ENCODE measurements around the gene PLEKHG3. TPM values are rescaled to one million over a fixed set of nuclear protein-coding genes. Genes with fewer than 3 reads are reported as not detected.

Gene PLEKHG3
- total RNA-seq, 6 experiments from 2014 or later, result 6.0 to 11.7 (median 9.2) TPM

DNA sequence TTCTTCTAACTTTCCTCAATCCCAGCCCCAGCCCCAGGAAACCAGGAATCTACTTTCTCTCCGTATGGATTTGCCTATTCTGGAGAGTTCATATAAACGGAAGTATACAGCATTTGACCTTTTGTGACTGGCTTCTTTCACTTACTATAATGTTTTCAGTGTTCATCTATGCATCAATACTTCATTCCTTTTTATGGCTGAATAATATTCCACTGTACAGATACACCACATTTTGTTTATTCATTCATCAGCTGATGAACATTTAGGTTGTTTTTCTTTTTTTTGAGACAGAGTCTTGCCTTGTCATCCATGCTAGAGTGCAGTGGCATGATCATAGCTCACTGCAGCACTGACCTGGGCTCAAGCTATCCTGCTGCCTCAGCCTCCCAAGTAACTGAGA lies 3.9 kb upstream of the PLEKHG3 start:
- Mint-ChIP-seq H3K36me3 (ENCODE audit: low read depth) (no peaks in the 10 kb centered on the region), H3K9me3 (no peaks in the 10 kb centered on the region), H3K27ac (no peak overlapping the region), H3K4me1 (ENCODE audit: low read depth) (peaks cover 7% of the 10 kb centered on the region), H3K27me3 (ENCODE audit: insufficient read depth) (peaks cover 33% of the 10 kb centered on the region), H3K4me3 (no peak overlapping the region)
- DNase-seq, result no peak
- TF ChIP-seq CTCF (IDR thresholded peaks at IDR 0.05), result no peak

DNA sequence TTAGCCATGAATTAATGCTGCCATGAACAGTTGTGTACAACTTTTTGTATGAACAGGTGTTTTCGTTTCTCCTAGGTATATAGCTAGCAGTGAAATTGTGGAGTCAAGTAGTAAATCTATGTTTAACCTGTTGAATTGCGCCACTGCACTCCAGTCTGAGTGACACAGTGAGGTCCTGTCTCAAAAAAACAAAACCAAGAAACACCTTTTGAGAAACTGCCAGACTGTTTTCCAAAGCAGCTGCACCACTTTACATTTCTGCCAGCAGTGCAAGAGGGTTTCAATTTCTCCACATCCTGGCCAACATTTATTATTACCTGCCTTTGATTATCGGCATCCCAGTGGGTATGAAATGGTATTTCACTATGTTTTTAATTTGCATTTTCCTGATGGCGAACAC lies 3.3 kb upstream of the PLEKHG3 start:
- Mint-ChIP-seq H3K4me1 (ENCODE audit: low read depth) (peaks cover 13% of the 10 kb centered on the region), H3K36me3 (ENCODE audit: low read depth) (no peaks in the 10 kb centered on the region), H3K9me3 (no peaks in the 10 kb centered on the region), H3K27me3 (ENCODE audit: insufficient read depth) (peaks cover 33% of the 10 kb centered on the region), H3K4me3 (no peak overlapping the region), H3K27ac (no peak overlapping the region)
- TF ChIP-seq CTCF (IDR thresholded peaks at IDR 0.05), result no peak
- no peak for DNase-seq

DNA sequence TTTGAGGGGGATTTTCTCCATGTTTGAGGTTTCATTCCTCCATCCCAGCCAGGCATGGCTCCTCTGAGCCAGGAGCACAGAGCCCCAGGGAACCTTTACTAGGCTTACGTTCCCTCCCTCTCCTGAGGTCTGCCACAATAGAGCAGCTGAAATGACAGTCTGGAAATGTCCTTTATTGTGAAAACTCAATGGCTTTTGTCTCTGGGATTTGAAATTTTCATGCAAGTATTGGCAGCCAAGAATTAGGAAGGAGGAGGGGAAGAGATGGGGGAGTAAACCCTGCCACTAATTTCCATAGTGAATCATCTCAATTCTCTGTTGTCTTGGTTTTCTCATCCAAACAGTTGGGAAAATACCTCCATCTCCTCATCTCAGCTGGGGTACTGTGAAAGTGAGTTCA lies 2.6 kb upstream of the PLEKHG3 start:
- no peak overlapping the region for H3K27ac Mint-ChIP-seq
- no peak for TF ChIP-seq CTCF (IDR thresholded peaks at IDR 0.05)
- peaks cover 17% of the 10 kb centered on the region for H3K4me1 Mint-ChIP-seq (ENCODE audit: low read depth)

DNA sequence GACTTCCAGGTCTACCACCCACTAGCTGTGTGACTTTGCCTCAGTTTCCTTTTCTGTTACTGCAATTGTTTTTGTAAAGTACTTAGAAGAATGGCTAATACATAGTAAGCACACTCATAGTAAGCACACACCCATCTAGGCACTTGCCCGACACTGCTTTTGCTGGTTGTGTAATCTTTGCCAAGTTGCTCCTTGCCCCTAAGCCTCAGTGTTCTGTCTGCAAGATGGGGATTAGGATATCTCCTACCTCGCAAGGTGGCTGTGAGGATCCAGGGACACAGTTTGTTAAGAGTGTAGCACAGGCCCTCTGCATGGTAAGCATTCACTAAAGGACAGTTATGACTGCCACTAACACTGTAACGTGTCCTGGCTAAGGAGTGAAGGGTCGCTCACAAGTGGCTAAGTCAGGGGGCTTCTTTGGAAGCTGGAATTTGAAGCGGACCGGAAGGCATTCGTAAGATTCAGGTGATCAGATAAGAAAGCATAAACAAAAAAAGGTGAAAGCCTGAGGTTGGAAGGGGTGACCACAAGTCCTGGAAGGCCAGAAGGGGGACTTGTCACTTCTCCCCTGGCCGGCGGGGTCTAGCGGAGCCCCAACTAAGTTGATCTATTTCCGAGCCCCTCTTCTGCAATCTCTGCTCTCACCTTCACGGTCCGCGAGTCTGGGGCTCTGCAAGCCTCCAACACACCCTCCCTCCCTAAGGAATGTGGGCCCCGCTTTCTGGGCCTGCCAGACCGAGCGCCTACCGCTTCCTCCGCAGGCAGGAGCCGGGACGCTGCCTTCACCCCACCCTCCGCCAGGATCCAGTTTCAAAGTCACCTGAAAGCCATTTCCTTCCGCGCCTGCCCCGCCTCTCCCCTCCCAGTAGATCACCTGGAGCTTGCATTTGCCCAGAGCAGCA lies 1.5 kb upstream of the PLEKHG3 start:
- TF ChIP-seq CTCF (IDR thresholded peaks at IDR 0.05), result no peak
- Mint-ChIP-seq H3K4me1 (ENCODE audit: low read depth) (peaks cover 26% of the 10 kb centered on the region), H3K27me3 (ENCODE audit: insufficient read depth) (peaks cover 27% of the 10 kb centered on the region), H3K9me3 (no peaks in the 10 kb centered on the region), H3K4me3 (no peak overlapping the region), H3K27ac (no peak overlapping the region), H3K36me3 (ENCODE audit: low read depth) (no peaks in the 10 kb centered on the region)
- DNase-seq, result no peak

More for the DNA sequence above, 2.6 kb upstream of the PLEKHG3 start:
- Mint-ChIP-seq H3K36me3 (ENCODE audit: low read depth) (no peaks in the 10 kb centered on the region), H3K9me3 (no peaks in the 10 kb centered on the region), H3K27me3 (ENCODE audit: insufficient read depth) (peaks cover 33% of the 10 kb centered on the region), H3K4me3 (no peak overlapping the region)
- no peak for DNase-seq

DNA sequence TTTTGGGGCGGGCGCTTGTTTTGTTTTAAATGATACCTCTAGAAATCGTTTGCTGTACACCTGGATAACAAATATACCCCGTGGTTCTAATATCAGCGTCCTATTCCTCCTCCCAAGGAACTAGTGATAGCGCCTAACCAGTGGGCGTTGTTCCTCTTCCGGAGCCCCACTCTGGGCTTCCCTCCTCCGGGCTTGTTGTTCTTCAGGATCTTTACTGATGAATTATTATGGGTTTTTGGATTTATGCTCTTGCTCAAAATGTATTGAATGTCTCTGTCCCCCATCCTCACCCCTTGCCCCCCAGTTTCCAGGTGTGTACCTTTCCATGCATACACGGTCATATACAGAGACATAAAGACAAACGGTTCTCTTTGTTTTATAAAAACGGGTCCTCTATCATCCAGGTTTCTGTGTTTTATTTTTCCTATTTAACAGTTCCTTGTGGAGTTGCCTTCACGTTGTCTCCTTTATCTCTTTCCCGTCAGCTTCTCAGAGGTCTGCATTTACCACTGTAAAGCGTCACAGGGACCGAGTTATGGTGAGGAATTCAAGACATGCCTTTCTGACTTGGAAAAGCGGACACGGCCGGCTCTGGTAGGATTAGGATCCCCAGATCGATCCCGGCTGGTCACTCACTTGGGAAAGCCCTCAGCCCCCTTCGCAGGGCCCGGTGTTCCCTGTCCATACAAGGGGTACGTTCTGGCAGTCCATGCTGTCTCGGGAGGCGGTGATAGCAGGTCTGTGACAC lies 655 bp upstream of the PLEKHG3 start:
- Mint-ChIP-seq H3K4me3 (peak overlapping the region; percentile 69), H3K27me3 (ENCODE audit: insufficient read depth) (peaks cover 23% of the 10 kb centered on the region), H3K27ac (no peak overlapping the region), H3K4me1 (ENCODE audit: low read depth) (peaks cover 31% of the 10 kb centered on the region), H3K9me3 (no peaks in the 10 kb centered on the region), H3K36me3 (ENCODE audit: low read depth) (no peaks in the 10 kb centered on the region)
- no peak for TF ChIP-seq CTCF (IDR thresholded peaks at IDR 0.05)
- DNase-seq, result no peak
